Measurements from ENCODE around the gene TTLL3. TPM values are rescaled to one million over a fixed set of nuclear protein-coding genes. Genes with fewer than 3 reads are reported as not detected.

TTLL3 gene
- total and polyA plus RNA-seq, 2 of the 4 experiments (the other 2 are of a cell fraction), result 6.8 to 43.4 TPM

DNA sequence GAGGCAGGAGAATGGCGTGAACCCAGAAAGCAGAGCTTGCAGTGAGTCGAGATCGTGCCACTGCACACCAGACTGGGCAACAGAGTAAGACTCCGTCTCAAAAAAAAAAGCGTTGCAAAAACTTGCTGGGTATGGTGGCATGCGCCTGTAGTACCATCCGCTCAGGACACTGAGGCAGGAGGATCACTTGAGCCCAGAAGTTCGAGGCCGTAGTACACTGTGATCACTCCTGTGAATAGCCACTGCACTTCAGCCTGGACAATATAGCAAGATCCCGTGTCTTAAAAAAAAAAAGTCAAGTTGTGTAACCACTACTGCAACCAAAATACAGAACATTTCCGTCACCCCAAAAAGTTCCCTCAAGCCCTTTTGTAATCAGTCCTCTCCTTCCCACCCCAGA, 15.7 kb upstream of the TTLL3 start:
- no TSS peak for BruUV-seq (replicated peaks)
- DNase-seq (no peak), ATAC-seq (ENCODE audit: low read depth) (no peak)
- dilution Hi-C loops (cut with HindIII; ENCODE audit: low sequenced_read_pairs, unreplicated experiment) (no loop called here), intact Hi-C loops (cut with micrococcal nuclease) (loop anchor here (5.0 kb wide), 1 partner anchor 62 kb away; the partner anchor contains the start of gene BRPF1), in situ Hi-C loops (cut with MboI; ENCODE audit: low sequenced_read_pairs) (no loop called here)
- Histone ChIP-seq H4K20me1 (ENCODE audit: insufficient read depth, low read length) (peaks cover 31% of the 10 kb centered on the region; the same call in 1 of the 2 replicates), H2AK9ac (replicated peaks; ENCODE audit: low read depth, low read length, poor library complexity) (no peak overlapping the region), H3K9ac (ENCODE audit: low read depth, low read length) (no peak overlapping the region), H3K79me1 (ENCODE audit: low read depth in 1 of 2, low read length in 2 of 2) (peaks cover 42 to 60% of the 10 kb centered on the region in 2 experiments), H3K27ac (ENCODE audit: insufficient read depth, low read length) (no peak overlapping the region), H2AFZ (replicated peaks; ENCODE audit: low read length, poor library complexity) (no peak overlapping the region), H2BK15ac (ENCODE audit: low read depth, low read length) (no peak overlapping the region), H3K4me2 (ENCODE audit: low read depth, low read length) (no peak overlapping the region), H4K8ac (ENCODE audit: low read depth in 2 of 2, low read length in 2 of 2) (no peak overlapping the region), H2BK120ac (ENCODE audit: low read depth, low read length) (no peak overlapping the region), H2BK5ac (ENCODE audit: low read depth, low read length, poor library complexity, severe bottlenecking) (no peak overlapping the region), H3K23ac (ENCODE audit: low read depth, low read length) (no peak overlapping the region), H3K14ac (replicated peaks; ENCODE audit: low read depth, low read length) (no peak overlapping the region), H3K18ac (ENCODE audit: low read depth, low read length) (no peak overlapping the region), H3K56ac (ENCODE audit: extremely low read depth, insufficient read depth, low read length) (no peak overlapping the region), H3K4ac (ENCODE audit: low read depth, low read length) (no peak overlapping the region), H4K91ac (ENCODE audit: insufficient read depth, low read depth, low read length) (no peak overlapping the region), H2AK5ac (ENCODE audit: low read depth, low read length) (no peak overlapping the region), H4K5ac (ENCODE audit: low read depth, low read length) (no peak overlapping the region), H3K36me3 (ENCODE audit: control insufficient read depth, insufficient read depth, low read length) (peaks cover 36% of the 10 kb centered on the region), H3K4me1 (ENCODE audit: control insufficient read depth, insufficient read depth, low read length) (peaks cover 9% of the 10 kb centered on the region), H3K9me1 (ENCODE audit: insufficient read depth, low read length) (peaks cover 15% of the 10 kb centered on the region), H3K9me3 (ENCODE audit: control insufficient read depth, insufficient read depth, low read length) (no peaks in the 10 kb centered on the region), H2BK20ac (ENCODE audit: low read depth, low read length) (no peak overlapping the region), H3K4me3 (ENCODE audit: insufficient read depth, low read depth, low read length) (no peak overlapping the region), H3K27me3 (ENCODE audit: control insufficient read depth, insufficient read depth, low read length) (no peaks in the 10 kb centered on the region)
- ChIA-PET CTCF (no interaction called here), POLR2A (ENCODE audit: unreplicated experiment) (no interaction called here)
- TF ChIP-seq CEBPB (IDR thresholded peaks at IDR 0.05; ENCODE audit: low read depth, low read length), result no peak
- 0 out of 2 replicates have a peak, but pooled peaks have one; percentile 4 for TF ChIP-seq POLR2A (IDR thresholded peaks at IDR 0.05; ENCODE audit: low read depth, low read length)
- TF ChIP-seq MAFK (IDR thresholded peaks at IDR 0.05; ENCODE audit: low read depth, low read length), result no peak
- WGBS, 2 experiments (ENCODE audit: extremely low coverage in 2 of 2, insufficient read length in 1 of 2), result 90% methylated on average over 9 of the region's 11 CpGs; no CpG with 5 or more reads in 1 of the 2 experiments
